Stimulated activated CD4-positive, alpha-beta T cell treated with anti-CD3 and anti-CD28 coated beads, TNF-alpha, amount 100 ng/mL, for 24 hours (primary cell): ENCODE measurements around the gene AIFM3.
"Not testable (repeated sequence)": the region's sequence is repeated elsewhere in the genome, so short reads cannot be mapped to it uniquely, and the experiment has no call there.

Source experiments
- DNase-seq, 3 experiments: peaks; one replicate each; pipeline ENCODE4 v3.0.0-alpha.2; 2020; ENCODE audit warnings: low read depth in 3 of 3

The AIFM3 gene

GRCh38 chr22:20959578-20960461, 7.2 kb upstream of the AIFM3 start:
- no peak for DNase-seq

GRCh38 chr22:20960609-20961008, 6.4 kb upstream of the AIFM3 start:
- DNase-seq = no peak

GRCh38 chr22:20962491-20962945, 4.5 kb upstream of the AIFM3 start:
- DNase-seq = no peak

GRCh38 chr22:20963201-20964052, 3.6 kb upstream of the AIFM3 start:
- no peak for DNase-seq

- DNase-seq = peak in 1 of 3 experiments; percentile 21
These were observed 2.8 kb upstream of the AIFM3 start for GRCh38 chr22:20964090-20964798.

- DNase-seq = no peak
These were observed 2.3 kb upstream of the AIFM3 start for GRCh38 chr22:20964799-20965103.

- no peak for DNase-seq
These were observed 1.8 kb upstream of the AIFM3 start for GRCh38 chr22:20965104-20965887.

GRCh38 chr22:20965888-20966855, 883 bp upstream of the AIFM3 start:
- DNase-seq = no peak

- no peak for DNase-seq
These were observed 699 bp downstream of the AIFM3 start for GRCh38 chr22:20967697-20968211.

GRCh38 chr22:20968281-20968977, 1.4 kb downstream of the AIFM3 start:
- DNase-seq = no peak

GRCh38 chr22:20970939-20971657, 4.0 kb downstream of the AIFM3 start:
- no peak for DNase-seq

- DNase-seq = not testable (repeated sequence)
These were observed 5.1 kb downstream of the AIFM3 start for GRCh38 chr22:20972014-20972694.

GRCh38 chr22:20972933-20973577, 6.0 kb downstream of the AIFM3 start:
- no peak for DNase-seq

- DNase-seq = no peak
These were observed 6.7 kb downstream of the AIFM3 start for GRCh38 chr22:20973634-20974286.

- no peak for DNase-seq
These were observed 7.4 kb downstream of the AIFM3 start for GRCh38 chr22:20974336-20974955.

- DNase-seq = no peak
These were observed 8.7 kb downstream of the AIFM3 start for GRCh38 chr22:20975541-20976290.
